ENCODE results near the gene SLC16A12. TPM values are rescaled to one million over a fixed set of nuclear protein-coding genes. Genes with fewer than 3 reads are reported as not detected.
"Not testable (repeated sequence)": the region's sequence is repeated elsewhere in the genome, so short reads cannot be mapped to it uniquely, and the experiment has no call there.

Gene SLC16A12
- polyA plus RNA-seq, 5 donors = 0.87 to 1.6 (median 1.5) TPM

DNA sequence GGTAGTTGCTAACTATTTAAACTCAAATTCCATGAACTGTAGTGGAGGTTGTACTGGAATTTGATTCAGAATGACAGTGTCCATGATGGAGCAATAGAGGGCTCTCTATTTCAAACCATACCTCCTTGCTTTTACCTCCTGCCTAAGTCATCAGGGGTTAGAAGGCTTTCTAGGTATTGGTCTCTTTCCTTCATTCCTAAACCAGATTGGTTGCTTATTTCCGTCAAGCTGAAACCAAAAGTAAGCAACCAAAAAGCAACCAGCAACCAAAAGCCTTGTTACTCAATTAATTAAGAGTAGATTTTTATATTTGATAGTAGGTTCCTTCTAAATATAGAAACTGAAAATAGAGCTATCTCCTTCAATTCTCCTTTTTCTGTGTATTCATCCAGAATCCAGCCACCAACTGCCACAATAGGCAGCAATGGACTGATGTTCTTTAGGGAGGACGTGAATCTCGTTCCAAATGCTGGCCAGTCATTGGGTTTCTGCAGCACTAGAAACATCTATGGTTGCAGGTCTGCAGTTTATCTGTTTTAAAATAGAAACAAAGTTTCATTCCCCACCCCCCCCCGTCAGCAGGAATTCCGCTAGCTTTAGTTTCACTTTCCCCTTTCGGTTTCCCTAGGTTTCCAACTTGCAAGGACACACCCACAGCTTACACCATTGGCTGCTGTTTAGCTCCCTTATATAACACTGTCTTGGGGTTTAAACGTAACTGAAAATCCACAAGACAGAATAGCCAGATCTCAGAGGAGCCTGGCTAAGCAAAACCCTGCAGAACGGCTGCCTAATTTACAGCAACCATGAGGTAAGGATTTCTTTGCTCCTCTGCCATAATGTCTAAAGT, 143.3 kb downstream of the SLC16A12 start, which contains the start of gene IFIT1:
IFIT1 (plus strand) TSS at position 717 of the 850 bp plus-strand sequence; CDS start at position 807, 90 bp downstream.
- peak; percentile 83 to 85 for DNase-seq

GRCh38 chr10:89391226-89391576, 144.2 kb downstream of the SLC16A12 start:
- not testable (repeated sequence) for DNase-seq

DNA sequence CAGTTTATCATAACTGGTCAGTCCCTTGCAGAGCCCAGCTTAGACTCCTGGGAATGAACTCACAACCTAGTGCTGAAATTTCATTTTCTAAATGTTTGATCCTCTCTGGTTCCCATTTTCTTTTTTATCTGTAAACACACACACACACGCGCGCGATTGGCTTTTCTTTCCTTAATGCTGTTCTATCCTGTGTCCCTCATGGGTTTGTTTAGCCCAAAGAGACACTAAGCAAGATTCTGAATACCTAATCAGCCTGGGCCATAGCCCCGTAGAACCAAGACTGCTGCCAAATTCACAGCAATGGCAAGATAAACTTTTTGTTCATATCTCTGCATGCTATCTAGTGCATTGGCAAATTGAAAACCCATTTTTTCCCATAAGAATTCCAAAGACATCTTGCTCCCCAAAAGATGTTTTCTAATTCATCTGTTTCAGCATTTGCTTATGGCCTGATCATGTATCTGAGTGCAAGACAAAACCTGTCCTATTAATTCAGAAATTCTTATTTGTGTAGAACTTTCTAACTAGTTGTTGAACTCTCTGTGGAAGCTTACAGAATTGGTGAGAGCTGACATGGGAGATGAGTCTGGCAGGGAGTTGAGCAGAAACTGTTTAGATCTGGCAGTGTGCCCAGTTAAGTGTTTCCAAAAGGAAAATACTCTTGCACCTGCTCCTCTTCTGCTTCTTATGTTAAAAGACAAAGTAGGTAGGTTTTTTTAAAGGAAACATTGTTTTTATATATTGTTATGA, 144.7 kb downstream of the SLC16A12 start:
- no peak for DNase-seq

DNA sequence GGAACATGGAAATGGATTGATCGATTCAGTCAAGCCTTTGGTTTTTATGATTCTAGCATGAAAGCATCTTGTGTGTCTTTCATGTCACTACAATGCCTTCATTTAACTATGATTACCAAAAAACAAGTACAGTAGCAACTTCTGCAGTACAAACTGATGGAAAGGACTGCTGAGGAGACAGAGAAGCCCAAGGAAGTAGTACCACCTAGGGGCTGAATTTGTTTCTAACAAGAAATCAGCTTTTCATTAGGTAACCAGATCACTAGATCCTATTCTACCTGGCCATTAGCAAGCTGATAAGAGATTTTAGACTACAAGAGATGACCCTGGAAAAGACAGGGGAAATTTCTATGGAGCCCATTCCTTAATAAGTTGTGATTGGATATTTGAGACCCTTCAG, 146.1 kb downstream of the SLC16A12 start:
- DNase-seq = no peak

DNA sequence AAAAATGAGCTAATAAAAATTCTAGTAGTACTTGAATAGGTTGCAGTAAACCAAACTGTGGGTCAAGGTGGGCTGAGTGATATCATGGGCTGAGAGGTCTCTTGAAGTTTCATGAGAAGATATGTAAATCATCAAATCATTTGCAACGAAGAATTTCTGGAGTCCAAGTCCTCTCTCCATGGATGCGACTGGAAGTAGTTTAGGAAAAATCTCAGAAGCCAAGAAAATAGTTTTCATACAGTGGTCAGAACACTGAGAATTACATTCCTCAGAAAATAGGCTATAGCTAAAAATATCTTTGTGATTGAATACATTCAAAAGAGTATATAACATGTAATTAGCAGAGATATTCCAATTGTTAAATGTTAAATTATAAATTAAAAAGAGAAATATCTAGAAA, 146.6 kb downstream of the SLC16A12 start:
- DNase-seq = no peak

- DNase-seq = no peak
Measured at GRCh38 chr10:89384474-89385340, 150.7 kb downstream of the SLC16A12 start.

- DNase-seq = no peak
Measured at GRCh38 chr10:89382757-89383156, 152.6 kb downstream of the SLC16A12 start.

Other genes with a start within 250 kb of the SLC16A12 start
- 10 to 100 TPM in 4 of 5 donors, 1 to 10 TPM in 1; 8.3 to 15.4 (median 14.0) TPM for gene IFIT2, start 233.5 kb downstream of the SLC16A12 start, polyA plus RNA-seq (ENCODE audit: insufficient read depth in 1 of 5, insufficient read length in 5 of 5, low replicate concordance in 1 of 5)
- gene IFIT3, start 207.6 kb downstream of the SLC16A12 start, polyA plus RNA-seq (ENCODE audit: insufficient read depth in 1 of 5, insufficient read length in 5 of 5, low replicate concordance in 1 of 5) = 10 to 100 TPM; 11.6 to 18.4 (median 14.1) TPM
- 1 to 10 TPM in 1 of 5 donors, under 1 TPM in 4; 0.13 to 1.1 (median 0.51) TPM for gene IFIT1B, start 157.5 kb downstream of the SLC16A12 start, polyA plus RNA-seq (ENCODE audit: insufficient read depth in 1 of 5, insufficient read length in 5 of 5, low replicate concordance in 1 of 5)
- 10 to 100 TPM; 12.5 to 23.3 (median 20.9) TPM for gene IFIT1, start 143.0 kb downstream of the SLC16A12 start, polyA plus RNA-seq (ENCODE audit: insufficient read depth in 1 of 5, insufficient read length in 5 of 5, low replicate concordance in 1 of 5)
- 10 to 100 TPM; 14.9 to 22.5 (median 16.5) TPM for gene IFIT5, start 121.0 kb downstream of the SLC16A12 start, polyA plus RNA-seq (ENCODE audit: insufficient read depth in 1 of 5, insufficient read length in 5 of 5, low replicate concordance in 1 of 5)
- gene PANK1, start 109.6 kb upstream of the SLC16A12 start, polyA plus RNA-seq (ENCODE audit: insufficient read depth in 1 of 5, insufficient read length in 5 of 5, low replicate concordance in 1 of 5) = 10 to 100 TPM; 14.7 to 21.2 (median 18.2) TPM
- 10 to 100 TPM in 4 of 5 donors, 1 to 10 TPM in 1; 8.6 to 32.2 (median 20.5) TPM for gene KIF20B, start 166.0 kb upstream of the SLC16A12 start, polyA plus RNA-seq (ENCODE audit: insufficient read depth in 1 of 5, insufficient read length in 5 of 5, low replicate concordance in 1 of 5)